Liver (tissue), 9 donors: ENCODE results near the gene WDR59. TPM values are rescaled to one million over a fixed set of nuclear protein-coding genes. Genes with fewer than 3 reads are reported as not detected.

ENCODE experiments used
- DNase-seq: peaks from one replicate; pipeline ENCODE4 v3.0.0-alpha.2; 2017; ENCODE audit warnings: low spot score
- H3K27ac ChIP-seq, 2 donors: one replicate each; pipeline ENCODE4 v1.7.0; 2013; ENCODE audit warnings: inconsistent platforms in 2 of 2, low read length in 2 of 2, control low read depth in 1 of 2, low read depth in 1 of 2, mild to moderate bottlenecking in 1 of 2
- H3K27me3 ChIP-seq, 4 donors: one replicate each; pipeline versions ENCODE4 v1.6.1 to v1.7.0; 2013; ENCODE audit warnings: low read length in 3 of 4, inconsistent platforms in 1 of 4, mild to moderate bottlenecking in 1 of 4, moderate library complexity in 1 of 4; ENCODE audit not compliant: control insufficient read depth in 4 of 4, insufficient read depth in 4 of 4
- H3K36me3 ChIP-seq, 4 donors: one replicate each; pipeline versions ENCODE4 v1.6.1 to v1.7.0; 2013; ENCODE audit warnings: low read length in 3 of 4, mild to moderate bottlenecking in 3 of 4, low read depth in 1 of 4, moderate library complexity in 1 of 4; ENCODE audit not compliant: control insufficient read depth in 4 of 4, insufficient read depth in 3 of 4
- H3K4me1 ChIP-seq, 4 donors: one replicate each; pipeline versions ENCODE4 v1.6.1 to v1.7.0; 2013; ENCODE audit warnings: low read length in 3 of 4, mild to moderate bottlenecking in 3 of 4, moderate library complexity in 1 of 4; ENCODE audit not compliant: control insufficient read depth in 4 of 4, insufficient read depth in 4 of 4
- H3K4me3 ChIP-seq, 3 donors: one replicate each; pipeline versions ENCODE4 v1.6.1 to v1.7.0; 2013; ENCODE audit warnings: low read length in 3 of 3, control low read depth in 1 of 3, low read depth in 1 of 3, mild to moderate bottlenecking in 1 of 3
- H3K9ac ChIP-seq, 2 donors: one replicate each; pipeline ENCODE4 v1.7.0; 2013; ENCODE audit warnings: low read length in 2 of 2, mild to moderate bottlenecking in 2 of 2, moderate library complexity in 2 of 2, control low read depth in 1 of 2, low read depth in 1 of 2
- H3K9me3 ChIP-seq, 4 donors: one replicate each; pipeline versions ENCODE4 v1.6.1 to v1.7.0; 2013; ENCODE audit warnings: low read length in 3 of 4; ENCODE audit not compliant: control insufficient read depth in 4 of 4
- EGR1 ChIP-seq, 2 donors: IDR thresholded peaks; 2 replicates each; pipeline ENCODE4 v1.6.1; 2016 to 2018; ENCODE audit warnings: antibody characterized with exemption in 2 of 2, low read depth in 2 of 2
- FOXA2 ChIP-seq: IDR thresholded peaks from 2 replicates; pipeline ENCODE4 v1.6.1; 2016; ENCODE audit warnings: antibody characterized with exemption
- HNF4A ChIP-seq, 2 donors: conservative IDR thresholded peaks; 2 replicates each; pipeline ENCODE4 v1.6.1; 2016; ENCODE audit warnings: antibody characterized with exemption in 2 of 2, mild to moderate bottlenecking in 2 of 2
- JUND ChIP-seq, 2 donors: IDR thresholded peaks; 2 replicates each; pipeline ENCODE4 v1.6.1; 2016; ENCODE audit warnings: antibody characterized with exemption in 2 of 2
- NR2F2 ChIP-seq: IDR thresholded peaks from 2 replicates; pipeline ENCODE4 v1.6.1; 2016; ENCODE audit warnings: antibody characterized with exemption
- RAD21 ChIP-seq, 2 donors: IDR thresholded peaks; 2 replicates each; pipeline ENCODE4 v1.6.1; 2016; ENCODE audit warnings: antibody characterized with exemption in 2 of 2, mild to moderate bottlenecking in 2 of 2
- RXRA ChIP-seq, 2 donors: IDR thresholded peaks; 2 replicates each; pipeline ENCODE4 v1.6.1; 2017 to 2018; ENCODE audit warnings: antibody characterized with exemption in 2 of 2, mild to moderate bottlenecking in 1 of 2
- SP1 ChIP-seq: IDR thresholded peaks from 2 replicates; pipeline ENCODE4 v1.6.1; 2018; ENCODE audit warnings: antibody characterized with exemption, mild to moderate bottlenecking
- TAF1 ChIP-seq: conservative IDR thresholded peaks from 2 replicates; pipeline ENCODE4 v1.6.1; 2016; ENCODE audit warnings: antibody characterized with exemption, mild to moderate bottlenecking
- YY1 ChIP-seq: IDR thresholded peaks from 2 replicates; pipeline ENCODE4 v1.6.1; 2016; ENCODE audit warnings: antibody characterized with exemption, mild to moderate bottlenecking
- WGBS: extraction: QIAGEN DNeasy Blood & Tissue Kit; methylation state at CpG from one replicate; pipeline ENCODE4 v1.1.7; 2013; 5-methylcytosine and 5-hydroxymethylcytosine counted together
- polyA plus RNA-seq, 2 donors: library from polyadenylated mRNA; stranded (reverse) in 1 of 2; unstranded in 1 of 2; fragments of 200-250 nt in 1 of 2; fragments of >200 nt in 1 of 2; fragmentation: Nextera tagmentation in 1 of 2; extraction: Ambion mirVana in 1 of 2; gene quantifications; one replicate each; pipeline versions ENCODE4 v1.2.1 to v1.2.3, GENCODE V29; 2013 to 2015
- total RNA-seq, 2 donors: library from RNA; depleted of rRNA; stranded (reverse); fragments of >200 nt; gene quantifications; one replicate each; pipeline ENCODE4 v1.2.3, GENCODE V29; 2014
- TF ChIP-seq, protein P1 (sequence below): IDR thresholded peaks from 2 replicates; pipeline ENCODE4 v1.6.1; 2016; ENCODE audit warnings: antibody characterized with exemption
- TF ChIP-seq, protein P2 (sequence below): IDR thresholded peaks from 2 replicates; pipeline ENCODE4 v1.6.1; 2016; ENCODE audit warnings: antibody characterized with exemption
- TF ChIP-seq, protein P3 (sequence below): IDR thresholded peaks from 2 replicates; pipeline ENCODE4 v1.6.1; 2016; ENCODE audit warnings: antibody characterized with exemption
- TF ChIP-seq, protein P4 (sequence below): IDR thresholded peaks from 2 replicates; pipeline ENCODE4 v1.6.1; 2016; ENCODE audit warnings: antibody characterized with exemption, mild to moderate bottlenecking
- donor health status: healthy.
- donor health status: healthy.
- donor health status: healthy.
- donor health status: healthy.
- donor health status: healthy.

The WDR59 gene
- total and polyA plus RNA-seq, 4 donors, result 14.1 to 30.3 (median 23.7) TPM

DNA sequence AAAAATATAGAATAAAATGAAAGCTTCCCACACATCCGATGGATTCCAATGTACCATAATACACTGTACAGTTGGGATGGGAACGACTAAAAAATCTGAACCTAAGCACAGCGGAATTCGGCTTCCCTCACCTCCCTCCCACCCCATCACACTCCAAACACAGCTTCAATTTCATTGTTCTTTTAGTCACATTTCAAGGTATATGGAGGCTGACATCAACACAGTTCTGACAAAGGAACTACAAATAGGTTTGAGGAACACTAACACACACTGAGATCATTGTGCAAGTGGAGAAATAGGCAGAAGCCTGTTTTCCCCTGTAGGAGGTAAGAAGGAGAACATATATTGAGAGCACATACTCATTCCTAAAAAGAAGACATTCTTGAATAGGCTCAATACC is 85.1 kb downstream of the WDR59 start:
- peaks cover 5 to 39% (median 19%) of the 10 kb centered on the region in 4 donors for H3K36me3 ChIP-seq

DNA sequence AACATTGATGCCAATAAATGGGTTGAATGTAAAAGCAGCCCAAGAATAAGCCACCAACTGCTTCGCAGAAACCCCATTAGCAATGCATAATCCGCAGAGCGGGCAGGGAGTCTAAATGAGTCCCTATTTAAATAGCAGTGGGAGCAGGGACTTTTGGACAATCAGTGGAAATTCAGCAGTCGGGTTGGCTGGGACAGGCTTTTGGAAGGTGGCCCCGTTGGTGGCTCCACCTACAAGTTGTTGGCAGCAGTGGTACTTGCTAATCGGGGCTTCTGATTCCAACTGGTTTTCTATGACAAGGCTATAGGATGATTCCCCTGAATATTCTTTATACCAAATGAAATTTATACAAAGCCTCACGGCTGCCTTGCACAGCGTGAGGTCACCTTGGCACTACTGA is 86.3 kb downstream of the WDR59 start:
- H3K4me3 ChIP-seq, result no peak overlapping the region
- no peak for DNase-seq
- H3K9ac ChIP-seq, result no peak overlapping the region
- no peaks in the 10 kb centered on the region for H3K4me1 ChIP-seq
- TF ChIP-seq, protein P1, sequence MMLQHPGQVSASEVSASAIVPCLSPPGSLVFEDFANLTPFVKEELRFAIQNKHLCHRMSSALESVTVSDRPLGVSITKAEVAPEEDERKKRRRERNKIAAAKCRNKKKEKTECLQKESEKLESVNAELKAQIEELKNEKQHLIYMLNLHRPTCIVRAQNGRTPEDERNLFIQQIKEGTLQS, result no peak
- H3K27ac ChIP-seq, result no peak overlapping the region
- H3K36me3 ChIP-seq, result peaks cover 5 to 42% (median 18%) of the 10 kb centered on the region in 4 donors
- no peaks in the 10 kb centered on the region for H3K27me3 ChIP-seq
- no peaks in the 10 kb centered on the region for H3K9me3 ChIP-seq
- 94% methylated on average over 8 of the region's 8 CpGs for WGBS

More for the DNA sequence above, 85.1 kb downstream of the WDR59 start:
- Histone ChIP-seq H3K4me3 (no peak overlapping the region), H3K27ac (no peak overlapping the region), H3K4me1 (no peaks in the 10 kb centered on the region), H3K9me3 (no peaks in the 10 kb centered on the region), H3K9ac (no peak overlapping the region), H3K27me3 (no peaks in the 10 kb centered on the region)
- TF ChIP-seq FOXA2 (no peak), HNF4A (conservative IDR thresholded peaks at IDR 0.05) (no peak), JUND (IDR thresholded peaks at IDR 0.05) (no peak), TAF1 (no peak), SP1 (no peak), YY1 (no peak), RAD21 (IDR thresholded peaks at IDR 0.05) (no peak), RXRA (IDR thresholded peaks at IDR 0.05) (no peak), NR2F2 (no peak), EGR1 (IDR thresholded peaks at IDR 0.05; ENCODE audit: low read depth in 2 of 2) (no peak)
- TF ChIP-seq, protein P2, sequence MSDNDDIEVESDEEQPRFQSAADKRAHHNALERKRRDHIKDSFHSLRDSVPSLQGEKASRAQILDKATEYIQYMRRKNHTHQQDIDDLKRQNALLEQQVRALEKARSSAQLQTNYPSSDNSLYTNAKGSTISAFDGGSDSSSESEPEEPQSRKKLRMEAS, result no peak
- TF ChIP-seq, protein P1, result no peak
- TF ChIP-seq, protein P3, sequence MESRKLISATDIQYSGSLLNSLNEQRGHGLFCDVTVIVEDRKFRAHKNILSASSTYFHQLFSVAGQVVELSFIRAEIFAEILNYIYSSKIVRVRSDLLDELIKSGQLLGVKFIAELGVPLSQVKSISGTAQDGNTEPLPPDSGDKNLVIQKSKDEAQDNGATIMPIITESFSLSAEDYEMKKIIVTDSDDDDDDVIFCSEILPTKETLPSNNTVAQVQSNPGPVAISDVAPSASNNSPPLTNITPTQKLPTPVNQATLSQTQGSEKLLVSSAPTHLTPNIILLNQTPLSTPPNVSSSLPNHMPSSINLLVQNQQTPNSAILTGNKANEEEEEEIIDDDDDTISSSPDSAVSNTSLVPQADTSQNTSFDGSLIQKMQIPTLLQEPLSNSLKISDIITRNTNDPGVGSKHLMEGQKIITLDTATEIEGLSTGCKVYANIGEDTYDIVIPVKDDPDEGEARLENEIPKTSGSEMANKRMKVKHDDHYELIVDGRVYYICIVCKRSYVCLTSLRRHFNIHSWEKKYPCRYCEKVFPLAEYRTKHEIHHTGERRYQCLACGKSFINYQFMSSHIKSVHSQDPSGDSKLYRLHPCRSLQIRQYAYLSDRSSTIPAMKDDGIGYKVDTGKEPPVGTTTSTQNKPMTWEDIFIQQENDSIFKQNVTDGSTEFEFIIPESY, result no peak
- TF ChIP-seq, protein P4, sequence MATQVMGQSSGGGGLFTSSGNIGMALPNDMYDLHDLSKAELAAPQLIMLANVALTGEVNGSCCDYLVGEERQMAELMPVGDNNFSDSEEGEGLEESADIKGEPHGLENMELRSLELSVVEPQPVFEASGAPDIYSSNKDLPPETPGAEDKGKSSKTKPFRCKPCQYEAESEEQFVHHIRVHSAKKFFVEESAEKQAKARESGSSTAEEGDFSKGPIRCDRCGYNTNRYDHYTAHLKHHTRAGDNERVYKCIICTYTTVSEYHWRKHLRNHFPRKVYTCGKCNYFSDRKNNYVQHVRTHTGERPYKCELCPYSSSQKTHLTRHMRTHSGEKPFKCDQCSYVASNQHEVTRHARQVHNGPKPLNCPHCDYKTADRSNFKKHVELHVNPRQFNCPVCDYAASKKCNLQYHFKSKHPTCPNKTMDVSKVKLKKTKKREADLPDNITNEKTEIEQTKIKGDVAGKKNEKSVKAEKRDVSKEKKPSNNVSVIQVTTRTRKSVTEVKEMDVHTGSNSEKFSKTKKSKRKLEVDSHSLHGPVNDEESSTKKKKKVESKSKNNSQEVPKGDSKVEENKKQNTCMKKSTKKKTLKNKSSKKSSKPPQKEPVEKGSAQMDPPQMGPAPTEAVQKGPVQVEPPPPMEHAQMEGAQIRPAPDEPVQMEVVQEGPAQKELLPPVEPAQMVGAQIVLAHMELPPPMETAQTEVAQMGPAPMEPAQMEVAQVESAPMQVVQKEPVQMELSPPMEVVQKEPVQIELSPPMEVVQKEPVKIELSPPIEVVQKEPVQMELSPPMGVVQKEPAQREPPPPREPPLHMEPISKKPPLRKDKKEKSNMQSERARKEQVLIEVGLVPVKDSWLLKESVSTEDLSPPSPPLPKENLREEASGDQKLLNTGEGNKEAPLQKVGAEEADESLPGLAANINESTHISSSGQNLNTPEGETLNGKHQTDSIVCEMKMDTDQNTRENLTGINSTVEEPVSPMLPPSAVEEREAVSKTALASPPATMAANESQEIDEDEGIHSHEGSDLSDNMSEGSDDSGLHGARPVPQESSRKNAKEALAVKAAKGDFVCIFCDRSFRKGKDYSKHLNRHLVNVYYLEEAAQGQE, result no peak
- no peak for DNase-seq
- WGBS, result 95% methylated on average over 4 of the region's 4 CpGs
